SK-N-MC (cell line): Measurements from ENCODE around the gene RGS8.

Experiments used
- DNase-seq: peaks from one replicate; pipeline ENCODE4 v3.0.0-alpha.2; 2011; ENCODE audit warnings: low read depth, low spot score
- H3K27ac ChIP-seq: fragments of 200-600 bp; sonication (generic); 2 replicates; pipeline ENCODE4 v1.5.1; 2016; ENCODE audit warnings: mixed run types
- H3K36me3 ChIP-seq: fragments of 200-600 bp; sonication (generic); 2 replicates; pipeline ENCODE4 v1.6.1; 2017; ENCODE audit warnings: antibody characterized with exemption, low read length, mixed read lengths; ENCODE audit not compliant: insufficient read depth
- H3K4me3 ChIP-seq: fragments of 200-600 bp; sonication (generic); 2 replicates; pipeline ENCODE4 v1.5.1; 2016
- H3K9ac ChIP-seq: fragments of 200-600 bp; sonication (generic); 2 replicates; pipeline ENCODE4 v1.8.0; 2017; ENCODE audit warnings: mixed run types, mixed read lengths; ENCODE audit not compliant: insufficient read length
- H3K9me3 ChIP-seq: fragments of 200-600 bp; sonication (generic); 2 replicates; pipeline ENCODE4 v1.6.1; 2017; ENCODE audit warnings: low read depth, mild to moderate bottlenecking, antibody characterized with exemption, low read length, moderate library complexity, mixed read lengths
- EZH2 ChIP-seq: fragments of 200-600 bp; sonication (generic); IDR thresholded peaks from one replicate; pipeline ENCODE4 v1.6.1; 2017; ENCODE audit warnings: antibody characterized with exemption
- FOXP2 ChIP-seq: optimal IDR thresholded peaks from 2 replicates; pipeline ENCODE3; 2011; ENCODE audit warnings: mild to moderate bottlenecking, moderate library complexity; ENCODE audit not compliant: insufficient read depth; ENCODE audit errors: extremely low read length, control extremely low read depth
- POLR2AphosphoS5 ChIP-seq: IDR thresholded peaks from 2 replicates; pipeline ENCODE4 v1.6.1; 2012; ENCODE audit warnings: mild to moderate bottlenecking, low read depth, low read length, borderline replicate concordance

The RGS8 gene

DNA sequence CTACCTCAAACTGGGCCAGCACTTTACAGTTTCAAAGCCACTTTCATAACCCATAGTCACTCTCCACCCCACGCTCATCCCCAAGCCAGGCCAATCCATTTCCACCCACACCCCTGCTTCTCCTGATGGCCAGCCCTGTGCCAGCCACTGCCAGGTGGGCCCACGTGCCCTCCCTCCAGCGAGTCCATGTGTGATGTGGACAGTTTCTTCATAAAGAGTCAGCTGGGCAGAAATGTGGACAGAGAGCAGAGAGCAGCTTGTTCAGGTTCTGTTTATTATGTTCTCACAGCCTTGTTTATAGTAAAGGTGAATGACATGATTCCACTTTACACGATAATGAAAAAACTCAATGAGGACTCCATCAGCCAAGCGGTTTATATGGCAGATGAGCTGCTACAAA lies 42.8 kb downstream of the RGS8 start:
- Histone ChIP-seq H3K27ac (no peak overlapping the region), H3K9me3 (no peaks in the 10 kb centered on the region), H3K4me3 (no peak overlapping the region), H3K36me3 (no peaks in the 10 kb centered on the region), H3K9ac (no peak overlapping the region)
- TF ChIP-seq FOXP2 (no peak), EZH2 (no peak), POLR2AphosphoS5 (no peak)
- no peak for DNase-seq

DNA sequence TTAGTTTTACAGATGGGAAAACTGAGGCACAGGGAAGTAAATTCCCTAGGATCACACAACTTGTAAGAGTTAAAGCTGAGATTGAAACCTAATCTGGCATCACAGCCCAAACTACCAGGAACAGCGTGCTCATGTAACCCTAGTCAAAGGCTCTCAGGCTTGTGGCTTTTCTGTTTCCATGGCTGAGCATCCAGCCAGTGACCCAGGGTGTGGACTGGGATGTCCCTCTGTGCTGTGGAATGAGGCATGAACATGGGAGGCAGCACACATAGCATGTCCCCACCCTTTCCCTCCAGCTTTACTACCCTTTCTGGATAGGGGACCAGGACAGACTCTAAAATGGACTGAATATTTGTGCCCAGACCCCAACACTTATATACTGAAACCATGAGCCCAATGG lies 45.1 kb downstream of the RGS8 start:
- no peak for DNase-seq
- Histone ChIP-seq H3K9ac (no peak overlapping the region), H3K36me3 (no peaks in the 10 kb centered on the region), H3K4me3 (no peak overlapping the region), H3K9me3 (no peaks in the 10 kb centered on the region), H3K27ac (no peak overlapping the region)
- TF ChIP-seq FOXP2 (no peak), EZH2 (no peak), POLR2AphosphoS5 (no peak)

DNA sequence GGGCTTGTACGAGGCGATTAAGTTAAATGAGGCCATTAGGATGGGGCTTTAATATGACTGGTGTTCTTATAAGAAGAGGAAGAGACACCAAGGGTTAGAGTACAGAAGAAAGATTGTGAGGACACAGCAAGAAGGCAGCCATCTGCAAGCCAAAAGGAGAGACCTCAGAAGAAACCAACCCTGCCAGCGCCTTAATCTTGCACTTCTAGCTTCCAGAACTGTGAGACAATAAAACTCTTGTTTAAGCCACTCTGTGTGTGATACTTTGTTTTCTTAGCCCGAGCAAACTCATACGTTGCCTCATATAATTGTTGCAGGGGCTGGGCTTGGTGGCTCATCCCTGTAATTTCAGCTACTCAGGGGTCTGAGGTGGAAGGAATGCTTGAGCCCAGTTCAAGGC lies 46.6 kb downstream of the RGS8 start:
- Histone ChIP-seq H3K36me3 (no peaks in the 10 kb centered on the region), H3K9ac (no peak overlapping the region), H3K4me3 (no peak overlapping the region), H3K27ac (no peak overlapping the region), H3K9me3 (no peaks in the 10 kb centered on the region)
- TF ChIP-seq FOXP2 (no peak), POLR2AphosphoS5 (no peak), EZH2 (no peak)
- DNase-seq = no peak

DNA sequence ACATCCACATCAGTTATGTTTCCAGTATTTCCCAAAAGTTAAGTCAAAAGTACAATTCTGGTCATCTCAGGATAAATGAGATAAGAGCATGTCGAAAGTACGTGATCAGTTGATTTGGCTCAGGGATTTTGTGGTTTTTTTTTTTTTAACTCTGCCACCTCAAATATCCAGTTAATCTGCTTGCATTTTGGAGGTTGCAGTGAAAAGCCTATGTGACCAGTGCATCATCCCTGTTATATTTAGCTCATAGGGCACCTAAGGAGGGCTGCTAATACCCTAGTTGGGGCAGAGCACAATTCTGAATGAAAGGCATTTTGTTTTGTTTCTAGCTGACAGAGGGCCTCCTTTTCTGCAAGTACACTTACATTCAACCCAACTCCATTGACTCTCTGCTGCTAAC lies 48.5 kb downstream of the RGS8 start:
- DNase-seq = no peak
- H3K36me3 ChIP-seq = no peaks in the 10 kb centered on the region
- no peak overlapping the region for H3K4me3 ChIP-seq
- H3K9ac ChIP-seq = no peak overlapping the region
- no peak overlapping the region for H3K27ac ChIP-seq
- TF ChIP-seq POLR2AphosphoS5 (no peak), EZH2 (no peak), FOXP2 (no peak)
- H3K9me3 ChIP-seq = no peaks in the 10 kb centered on the region
